GM12801 (cell line): Measurements from ENCODE around the gene GMNC.

Experiments used
- CTCF ChIP-seq: IDR thresholded peaks from one replicate; pipeline ENCODE4 v1.5.1; 2011; ENCODE audit warnings: control low read depth; ENCODE audit not compliant: insufficient read length; ENCODE audit errors: extremely low read depth

The GMNC gene

GRCh38 chr3:190862209-190863118 lies at the start of gene GMNC:
TSS of gene GMNC (minus strand) at chr3:190862694. CDS start at chr3:190862615, 79 bp downstream.
- TF ChIP-seq CTCF, result no peak

- no peak for TF ChIP-seq CTCF
These were observed 48.9 kb upstream of the GMNC start for GRCh38 chr3:190911382-190911781.

- no peak for TF ChIP-seq CTCF
These were observed 47.4 kb upstream of the GMNC start for GRCh38 chr3:190909908-190910307.

- no peak for TF ChIP-seq CTCF
These were observed 40.7 kb upstream of the GMNC start for GRCh38 chr3:190903156-190903555.

DNA sequence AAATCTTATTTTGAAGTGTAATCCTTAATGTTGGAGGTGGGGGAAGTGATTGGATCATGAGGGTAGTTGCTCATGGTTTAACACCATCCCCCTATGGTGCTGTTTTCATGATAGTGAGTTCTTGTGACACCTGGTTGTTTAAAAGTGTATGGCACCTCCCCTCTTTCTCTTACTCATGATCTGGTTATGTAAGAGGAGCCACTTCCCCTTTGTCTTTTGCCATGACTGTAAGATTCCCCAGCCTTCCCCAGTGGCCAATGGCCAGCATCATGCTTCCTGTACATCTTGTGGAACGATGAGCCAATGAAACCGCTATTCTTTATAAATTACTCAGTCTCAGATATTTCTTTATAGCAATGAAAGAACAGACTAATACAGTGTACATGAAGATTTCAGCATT lies 39.8 kb upstream of the GMNC start:
- no peak for TF ChIP-seq CTCF

GRCh38 chr3:190892395-190892902 lies 30.0 kb upstream of the GMNC start:
- TF ChIP-seq CTCF, result no peak

DNA sequence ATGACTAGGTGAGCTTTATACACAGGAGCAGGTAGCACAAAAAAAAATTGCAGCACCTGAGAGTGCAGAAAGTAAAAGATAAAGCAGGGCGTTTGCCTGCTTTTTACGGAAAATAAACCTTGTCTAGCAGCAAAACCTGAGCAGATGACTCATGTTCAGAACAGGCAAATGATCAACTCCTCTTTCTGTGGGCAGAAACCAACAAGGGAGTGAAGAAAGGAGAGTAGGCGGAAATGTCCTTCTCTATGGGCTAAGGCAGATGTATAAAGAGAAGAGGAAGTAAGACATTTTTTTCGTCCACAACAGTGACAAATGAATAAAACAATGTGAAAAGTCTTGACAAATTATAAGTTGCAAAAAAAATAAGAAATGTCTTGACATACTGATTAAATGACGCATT lies 24.5 kb upstream of the GMNC start:
- TF ChIP-seq CTCF, result no peak
